Measurements from ENCODE around the gene ANXA2R.
"Not testable (repeated sequence)": the region's sequence is repeated elsewhere in the genome, so short reads cannot be mapped to it uniquely, and the experiment has no call there.

ANXA2R gene, protein sequence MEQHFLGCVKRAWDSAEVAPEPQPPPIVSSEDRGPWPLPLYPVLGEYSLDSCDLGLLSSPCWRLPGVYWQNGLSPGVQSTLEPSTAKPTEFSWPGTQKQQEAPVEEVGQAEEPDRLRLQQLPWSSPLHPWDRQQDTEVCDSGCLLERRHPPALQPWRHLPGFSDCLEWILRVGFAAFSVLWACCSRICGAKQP

GRCh38 chr5:43040287-43041098, at the start of gene ANXA2R:
Gene ANXA2R, minus strand, starts transcription at chr5:43040319. Its CDS starts 273 bp downstream, at chr5:43040046.
- DNase-seq, result peak; percentile 90

- not testable (repeated sequence) for DNase-seq
Measured at GRCh38 chr5:43086118-43086908, 46.2 kb upstream of the ANXA2R start.

DNA sequence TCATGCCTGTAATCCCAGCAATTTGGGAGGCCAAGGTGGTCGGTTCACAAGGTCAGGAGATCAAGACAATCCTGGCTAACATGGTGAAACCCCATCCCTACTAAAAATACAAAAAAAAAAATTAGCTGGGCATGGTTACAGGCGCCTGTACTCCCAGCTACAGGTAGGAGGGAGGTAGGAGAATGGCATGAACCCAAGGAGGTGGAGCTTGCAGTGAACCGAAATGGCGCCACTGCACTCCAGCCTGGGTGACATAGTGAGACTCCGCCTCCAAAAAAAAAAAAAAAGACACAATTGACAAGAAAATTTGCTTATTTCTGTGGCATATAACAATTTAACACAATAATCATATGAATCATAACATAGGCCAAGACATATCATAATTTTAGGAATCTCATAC, 45.3 kb upstream of the ANXA2R start:
- DNase-seq, result no peak

DNA sequence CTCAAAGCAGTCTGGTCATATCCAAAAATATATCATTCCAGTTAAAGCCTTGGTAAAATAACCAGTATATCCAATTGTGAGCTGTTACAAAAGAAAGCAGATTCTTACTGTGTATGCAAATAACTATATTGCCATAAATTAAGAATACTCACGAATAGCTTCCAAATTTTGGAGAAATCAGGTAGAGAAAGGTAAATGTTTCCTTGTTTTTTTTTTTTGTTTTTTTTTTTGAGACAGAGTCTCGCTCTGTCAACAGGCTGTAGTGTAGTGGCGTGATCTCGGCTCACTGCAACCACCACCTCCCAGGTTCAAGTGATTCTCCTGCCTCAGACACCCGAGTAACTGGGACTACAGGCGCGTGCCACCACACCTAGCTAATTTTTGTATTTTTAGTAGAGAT, 44.3 kb upstream of the ANXA2R start:
- not testable (repeated sequence) for DNase-seq

- not testable (repeated sequence) for DNase-seq
Measured at GRCh38 chr5:43081345-43081744, 41.2 kb upstream of the ANXA2R start.

DNA sequence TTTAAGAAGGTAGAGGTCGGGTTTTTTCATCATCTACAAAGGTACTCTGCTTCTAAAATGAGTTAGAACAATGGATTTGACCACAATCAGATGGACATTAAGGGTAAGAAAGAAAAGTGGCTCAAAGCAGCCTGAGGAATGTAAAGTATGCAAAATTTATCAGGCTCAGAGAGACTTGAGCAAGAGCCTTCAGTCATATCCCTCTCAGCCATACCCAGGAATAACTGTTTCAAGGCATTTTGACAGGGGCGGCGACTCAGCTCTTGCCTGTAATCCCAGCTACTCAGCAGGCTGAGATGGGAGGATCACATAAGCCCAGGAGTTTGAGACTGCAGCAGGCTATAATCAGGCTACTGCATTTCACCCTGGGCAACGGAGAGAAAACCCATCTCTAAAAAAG, 38.8 kb upstream of the ANXA2R start:
- no peak for DNase-seq

DNA sequence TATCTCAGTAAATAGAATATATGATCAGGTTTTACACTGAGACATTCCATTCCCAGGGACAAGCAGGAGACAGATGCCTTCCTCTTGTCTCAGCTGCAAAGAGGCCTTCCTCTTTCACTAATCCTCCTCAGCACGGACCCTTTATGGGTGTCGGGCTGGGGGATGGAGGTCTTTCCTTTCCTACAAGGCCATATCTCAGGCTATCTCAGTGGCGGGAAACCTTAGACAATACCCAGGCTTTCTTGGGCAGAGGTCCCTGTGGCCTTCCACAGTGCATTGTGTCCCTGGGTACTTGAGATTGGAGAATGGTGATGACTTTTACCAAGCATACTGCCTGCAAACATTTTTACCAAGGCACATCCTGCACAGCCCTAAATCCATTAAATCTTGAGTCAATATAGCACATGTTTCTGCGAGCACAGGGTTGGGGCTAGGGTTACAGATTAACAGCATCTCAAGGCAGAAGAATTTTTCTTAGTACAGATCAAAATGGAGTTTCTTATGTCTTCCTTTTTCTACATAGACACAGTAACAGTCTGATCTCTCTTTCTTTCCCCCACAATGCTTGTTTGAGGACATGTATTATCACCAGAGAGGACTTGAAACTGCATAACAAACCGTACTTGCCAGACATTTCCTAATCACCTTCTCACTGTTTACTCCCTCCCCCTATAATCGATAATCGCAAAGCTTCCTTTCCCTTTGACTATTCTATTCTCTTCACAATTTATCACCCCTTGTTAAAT, 37.5 kb upstream of the ANXA2R start:
- DNase-seq, result not testable (repeated sequence)

DNA sequence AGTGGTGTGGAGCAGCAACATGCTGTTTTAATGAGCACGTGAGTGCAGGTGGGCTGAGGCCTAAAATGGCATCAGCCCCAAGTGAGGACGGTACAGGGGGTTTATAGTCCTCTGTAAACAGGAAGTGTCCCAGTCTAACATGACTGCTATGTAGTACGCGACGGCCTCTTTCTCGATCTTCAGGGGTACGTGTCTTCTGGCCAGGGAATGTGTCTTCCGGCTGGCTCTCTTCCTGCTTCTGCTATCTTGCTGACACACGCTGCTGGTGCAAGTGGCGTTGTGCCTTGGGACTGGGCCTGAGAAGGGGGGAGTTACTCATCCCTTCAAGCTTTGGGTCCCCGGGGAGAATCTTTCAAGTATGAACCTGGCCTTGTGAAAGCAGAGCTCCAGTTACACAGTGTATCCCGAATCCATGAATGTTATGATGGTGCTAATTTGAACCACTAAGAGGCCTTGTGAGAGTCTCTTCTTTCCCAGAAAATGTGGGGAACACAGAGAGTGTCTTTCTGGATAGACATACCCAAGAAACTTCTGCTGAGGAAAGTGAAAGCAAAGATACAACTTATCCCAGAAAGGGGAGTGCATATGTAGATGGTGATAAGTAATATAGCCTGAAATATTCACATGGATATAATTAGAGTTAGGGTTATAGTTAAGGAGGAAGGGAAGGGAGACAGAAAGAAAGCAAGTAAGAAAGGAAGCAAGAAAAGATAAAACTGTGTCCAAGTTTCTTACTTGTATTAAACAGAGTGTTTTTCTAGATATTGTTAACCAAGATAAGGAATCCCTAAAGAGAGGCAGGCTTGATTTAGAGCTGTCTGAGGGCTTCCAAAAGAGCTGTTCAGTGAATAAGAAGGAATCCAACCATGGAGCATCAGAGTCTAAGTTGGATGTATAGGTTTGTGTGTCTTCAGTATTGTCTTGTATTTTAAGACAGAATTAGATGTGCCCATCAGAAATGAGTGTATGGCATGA, 35.5 kb upstream of the ANXA2R start:
- DNase-seq, result peak; percentile 29

DNA sequence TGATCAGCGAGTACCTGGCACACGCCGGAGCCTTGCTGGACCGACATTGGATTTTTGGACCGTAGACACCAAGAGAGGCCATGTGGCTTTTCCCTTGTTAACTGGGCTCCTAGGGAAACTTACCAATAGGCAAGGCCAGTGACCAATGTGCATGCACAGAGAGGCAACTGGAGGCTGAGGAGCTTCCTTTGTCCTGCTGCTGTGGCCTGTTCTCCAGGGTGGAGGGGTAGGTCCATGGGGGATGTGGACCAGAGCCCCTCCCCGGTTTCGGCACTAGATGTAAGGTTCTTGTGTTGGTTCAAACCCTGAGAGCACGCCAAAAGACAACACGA, 34.8 kb upstream of the ANXA2R start:
- DNase-seq, result no peak

GRCh38 chr5:43073597-43074546, 33.8 kb upstream of the ANXA2R start:
- DNase-seq, result no peak

GRCh38 chr5:43069401-43069720, 29.2 kb upstream of the ANXA2R start:
- DNase-seq, result not testable (repeated sequence)

DNA sequence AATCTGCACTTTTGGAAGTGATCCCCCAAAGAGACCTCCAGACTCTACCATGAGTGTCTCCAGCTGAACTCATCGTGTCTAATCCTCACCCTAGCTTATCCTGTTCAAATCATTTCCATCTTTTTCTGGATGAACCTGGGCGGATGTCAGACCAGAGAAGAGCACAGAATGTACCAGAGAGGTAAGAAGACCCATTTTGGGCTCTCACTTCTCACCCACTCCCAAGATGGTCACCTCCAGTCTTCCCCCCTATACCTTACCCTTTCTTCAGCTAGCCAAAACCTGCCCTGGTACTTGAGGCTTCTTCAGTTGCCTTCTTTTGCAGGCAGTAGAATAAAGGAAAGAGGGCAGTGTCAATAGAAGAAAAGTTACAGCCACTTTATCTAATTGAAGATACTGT, 27.9 kb upstream of the ANXA2R start:
- no peak for DNase-seq

- DNase-seq, result peak; percentile 78
Measured at GRCh38 chr5:43066799-43067741, 27.0 kb upstream of the ANXA2R start.

DNA sequence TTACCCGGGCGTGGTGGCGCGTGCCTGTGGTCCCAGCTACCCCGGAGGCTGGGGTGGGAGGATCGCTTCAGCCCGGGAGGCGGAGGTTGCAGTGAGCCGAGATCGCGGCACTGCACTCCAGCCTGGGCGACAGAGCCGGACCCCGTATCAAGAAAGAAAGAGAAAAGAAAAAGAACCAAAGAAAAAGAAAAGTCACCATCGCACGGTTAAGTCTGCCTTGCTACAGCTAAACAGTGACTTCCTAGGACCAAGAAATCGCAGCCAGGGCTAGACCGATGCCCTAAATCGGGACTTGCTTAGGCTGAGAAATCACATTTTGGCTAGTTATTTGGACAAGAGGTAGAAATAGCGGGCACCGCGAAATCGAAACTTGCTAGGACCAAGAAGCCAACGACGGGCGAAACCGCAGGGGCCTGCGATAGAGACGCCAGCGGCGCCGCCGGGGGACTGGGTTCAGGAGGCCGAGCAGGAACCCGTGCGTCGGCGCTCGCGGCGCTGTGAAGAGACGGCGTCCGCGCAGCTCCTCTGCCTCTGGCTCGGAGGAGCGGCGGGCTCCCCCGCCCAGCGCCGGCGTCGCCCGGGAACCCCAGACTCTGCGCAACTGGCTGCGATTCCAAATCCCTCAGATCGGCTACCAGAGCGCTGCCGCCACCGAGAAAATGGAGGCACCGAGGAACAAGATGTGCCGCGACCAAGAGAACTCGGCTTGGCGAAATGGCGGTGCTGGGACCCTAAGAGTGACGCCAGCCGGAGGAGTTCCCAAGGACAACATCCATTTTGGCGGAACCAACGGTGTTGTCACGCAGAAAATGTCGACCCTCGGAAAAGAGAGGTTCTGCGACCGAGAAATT, 26.1 kb upstream of the ANXA2R start:
- peak; percentile 78 for DNase-seq

DNA sequence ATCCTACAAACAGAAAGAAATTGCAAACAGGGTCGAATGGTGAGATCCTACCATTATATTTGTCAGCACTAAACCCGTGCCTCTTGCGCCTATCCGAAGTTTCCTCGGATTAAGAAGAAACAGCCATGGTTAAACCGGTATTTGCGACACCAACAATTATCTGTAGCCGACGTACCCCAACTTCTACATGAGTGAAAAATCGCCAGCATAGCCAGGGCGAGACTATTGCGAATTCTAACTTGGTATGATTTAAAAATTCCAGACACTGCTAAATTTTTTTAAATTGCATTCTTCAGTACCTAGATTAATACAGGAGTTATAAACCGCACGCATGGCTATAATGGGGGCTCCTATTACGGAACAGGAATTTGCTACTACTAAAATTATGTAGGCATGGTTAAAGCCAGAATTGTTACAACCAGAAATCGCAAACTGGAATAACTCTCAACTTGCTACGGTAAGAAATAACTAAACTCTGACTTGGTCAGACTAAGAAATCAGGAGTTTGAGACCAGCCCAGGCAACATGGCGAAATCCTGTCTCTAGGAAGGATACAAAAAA, 25.3 kb upstream of the ANXA2R start:
- no peak for DNase-seq

GRCh38 chr5:43063721-43064171, 23.6 kb upstream of the ANXA2R start:
- DNase-seq, result no peak

- DNase-seq, result no peak
Measured at GRCh38 chr5:43061352-43062075, 21.4 kb upstream of the ANXA2R start.
